Fibroblast of pulmonary artery (primary cell): ENCODE measurements around the gene KCTD20.

ENCODE experiments used
- DNase-seq: peaks from one replicate; pipeline ENCODE4 v3.0.0-alpha.2; 2010; ENCODE audit warnings: low read depth
- H3K4me3 ChIP-seq: replicated peaks from 2 replicates; pipeline ENCODE4 v1.5.1; 2011; ENCODE audit warnings: low read depth, mild to moderate bottlenecking, control low read depth, low read length, moderate library complexity
- TF ChIP-seq, protein P1 (sequence below): IDR thresholded peaks from 2 replicates; pipeline ENCODE4 v1.5.1; 2011; ENCODE audit warnings: mild to moderate bottlenecking, control low read depth, low read length, inconsistent platforms; ENCODE audit errors: missing control alignments

KCTD20 gene

GRCh38 chr6:36516559-36516958, 73.8 kb downstream of the KCTD20 start:
- no peak overlapping the region for H3K4me3 ChIP-seq
- DNase-seq = no peak
- TF ChIP-seq, protein P1, sequence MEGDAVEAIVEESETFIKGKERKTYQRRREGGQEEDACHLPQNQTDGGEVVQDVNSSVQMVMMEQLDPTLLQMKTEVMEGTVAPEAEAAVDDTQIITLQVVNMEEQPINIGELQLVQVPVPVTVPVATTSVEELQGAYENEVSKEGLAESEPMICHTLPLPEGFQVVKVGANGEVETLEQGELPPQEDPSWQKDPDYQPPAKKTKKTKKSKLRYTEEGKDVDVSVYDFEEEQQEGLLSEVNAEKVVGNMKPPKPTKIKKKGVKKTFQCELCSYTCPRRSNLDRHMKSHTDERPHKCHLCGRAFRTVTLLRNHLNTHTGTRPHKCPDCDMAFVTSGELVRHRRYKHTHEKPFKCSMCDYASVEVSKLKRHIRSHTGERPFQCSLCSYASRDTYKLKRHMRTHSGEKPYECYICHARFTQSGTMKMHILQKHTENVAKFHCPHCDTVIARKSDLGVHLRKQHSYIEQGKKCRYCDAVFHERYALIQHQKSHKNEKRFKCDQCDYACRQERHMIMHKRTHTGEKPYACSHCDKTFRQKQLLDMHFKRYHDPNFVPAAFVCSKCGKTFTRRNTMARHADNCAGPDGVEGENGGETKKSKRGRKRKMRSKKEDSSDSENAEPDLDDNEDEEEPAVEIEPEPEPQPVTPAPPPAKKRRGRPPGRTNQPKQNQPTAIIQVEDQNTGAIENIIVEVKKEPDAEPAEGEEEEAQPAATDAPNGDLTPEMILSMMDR = no peak

- TF ChIP-seq, protein P1 = no peak
Observed at GRCh38 chr6:36516988-36517387, 74.2 kb downstream of the KCTD20 start.

GRCh38 chr6:36517408-36517807, 74.6 kb downstream of the KCTD20 start:
- TF ChIP-seq, protein P1 = no peak

More at GRCh38 chr6:36516988-36517387, 74.2 kb downstream of the KCTD20 start:
- no peak overlapping the region for H3K4me3 ChIP-seq
- DNase-seq = no peak

DNA sequence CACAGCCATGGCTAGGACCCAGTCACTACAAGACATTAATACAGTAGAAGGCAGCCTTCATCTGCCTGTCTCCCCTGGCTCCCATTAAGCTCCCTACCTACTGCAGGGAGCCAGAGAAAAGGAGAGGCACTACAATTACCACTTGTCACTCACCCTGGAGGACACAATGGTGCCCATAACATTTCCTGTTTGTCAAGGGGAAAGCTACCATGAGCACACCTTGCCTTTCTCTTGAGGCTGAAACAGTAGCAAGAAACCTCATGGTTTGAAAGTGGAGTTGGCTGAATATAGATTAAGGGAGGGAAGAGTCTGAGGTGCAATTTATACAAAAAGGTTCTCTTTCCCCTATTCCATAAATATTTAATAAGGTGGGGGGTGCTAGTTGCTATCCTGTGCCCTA, 76.6 kb downstream of the KCTD20 start:
- TF ChIP-seq, protein P1 = no peak
- H3K4me3 ChIP-seq = no peak overlapping the region
- no peak for DNase-seq

More at GRCh38 chr6:36517408-36517807, 74.6 kb downstream of the KCTD20 start:
- DNase-seq = no peak
- H3K4me3 ChIP-seq = no peak overlapping the region

DNA sequence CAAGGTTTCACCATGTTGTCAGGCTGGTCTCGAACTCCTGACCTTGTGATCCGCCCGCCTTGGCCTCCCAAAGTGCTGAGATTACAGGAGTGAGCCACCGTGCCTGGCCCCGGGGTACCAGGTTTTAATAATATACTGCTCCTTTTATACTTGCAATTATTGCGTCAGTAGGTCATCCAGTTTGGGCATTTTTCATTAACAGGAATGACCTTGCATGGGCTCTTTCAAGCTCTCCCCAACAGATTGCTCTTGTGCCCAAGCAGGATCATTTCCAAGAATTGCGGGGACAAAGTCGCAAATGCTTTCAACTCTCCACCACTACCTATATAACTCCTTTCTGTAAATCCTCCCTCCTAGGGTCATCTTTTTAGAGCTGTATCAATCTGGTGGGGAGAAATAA, 80.7 kb downstream of the KCTD20 start:
- no peak overlapping the region for H3K4me3 ChIP-seq
- TF ChIP-seq, protein P1 = no peak
- no peak for DNase-seq

DNA sequence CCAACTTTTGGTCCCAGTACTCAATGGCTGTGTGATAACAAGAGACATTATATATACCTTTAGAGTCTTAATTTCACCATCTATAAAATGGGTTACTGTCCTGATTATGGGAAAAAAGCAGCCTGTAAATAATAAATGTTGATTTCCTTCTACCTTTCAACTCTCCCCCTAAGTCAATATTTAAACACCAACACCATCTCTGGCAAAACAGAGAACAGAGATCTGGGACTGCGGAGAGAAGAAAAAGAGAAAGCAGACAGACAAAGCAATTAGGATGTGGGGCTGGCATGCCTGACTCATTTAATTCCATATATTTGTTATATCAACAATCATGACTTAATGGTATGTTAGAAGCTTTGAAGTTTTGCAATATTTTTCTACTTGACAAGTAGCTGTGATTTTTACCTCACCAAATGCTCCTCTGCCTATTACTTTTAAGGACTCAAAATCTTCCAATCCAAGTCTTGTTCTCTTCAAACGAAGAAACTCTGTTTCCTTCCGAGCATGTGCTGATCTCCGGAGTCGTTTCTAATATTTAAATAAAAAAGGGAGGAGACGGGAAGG, 81.2 kb downstream of the KCTD20 start:
- DNase-seq = no peak
- TF ChIP-seq, protein P1 = no peak
- no peak overlapping the region for H3K4me3 ChIP-seq

DNA sequence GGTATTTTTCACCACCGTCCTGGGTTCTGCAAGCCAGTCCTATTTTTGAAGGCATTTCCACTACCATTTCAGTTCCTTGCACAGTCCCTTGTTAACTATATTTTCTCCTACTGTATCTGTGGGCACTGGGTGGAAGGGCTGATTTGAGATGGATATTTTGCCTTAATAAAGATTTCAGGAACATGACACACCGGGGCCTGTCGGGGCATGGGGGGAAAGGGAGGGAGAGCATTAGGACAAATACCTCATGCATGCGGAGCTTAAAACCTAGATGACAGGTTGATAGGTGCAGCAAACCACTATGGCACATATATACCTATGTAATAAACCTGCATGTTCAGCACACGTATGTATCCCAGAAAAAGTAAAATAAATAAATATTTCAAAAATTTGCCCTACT, 82.1 kb downstream of the KCTD20 start:
- H3K4me3 ChIP-seq = no peak overlapping the region
- DNase-seq = no peak
- TF ChIP-seq, protein P1 = no peak
